Measurements from ENCODE around the gene YJEFN3.
A peak's percentile ranks its signal among the peaks of the same experiment; 100 is the strongest.

The YJEFN3 gene

GRCh38 chr19:19525611-19526380 is 2.9 kb upstream of the YJEFN3 start:
- Histone ChIP-seq H3K36me3 (ENCODE audit: control insufficient read depth, insufficient read depth, low read length) (peaks cover 11% of the 10 kb centered on the region), H3K9me3 (ENCODE audit: control insufficient read depth, insufficient read depth, low read length) (no peaks in the 10 kb centered on the region; the same call in 1 of the 2 replicates), H3K4me1 (ENCODE audit: control insufficient read depth, insufficient read depth, low read length) (0 out of 2 replicates have a peak, but pooled peaks cover 2% of the 10 kb centered on the region), H3K27me3 (ENCODE audit: control insufficient read depth, insufficient read depth, low read length) (no peaks in the 10 kb centered on the region), H3K4me3 (ENCODE audit: low read length) (no peak overlapping the region), H3K27ac (ENCODE audit: low read length) (no peak overlapping the region)
- DNase-seq (ENCODE audit: low read depth, low spot score) = no peak
- WGBS (ENCODE audit: insufficient coverage, insufficient read length) = no CpG with 5 or more reads among the region's 23 CpGs

- Histone ChIP-seq H3K27ac (ENCODE audit: low read length) (no peak overlapping the region), H3K27me3 (ENCODE audit: control insufficient read depth, insufficient read depth, low read length) (no peaks in the 10 kb centered on the region), H3K4me3 (ENCODE audit: low read length) (no peak overlapping the region), H3K4me1 (ENCODE audit: control insufficient read depth, insufficient read depth, low read length) (0 out of 2 replicates have a peak, but pooled peaks cover 2% of the 10 kb centered on the region), H3K9me3 (ENCODE audit: control insufficient read depth, insufficient read depth, low read length) (no peaks in the 10 kb centered on the region), H3K36me3 (ENCODE audit: control insufficient read depth, insufficient read depth, low read length) (peaks cover 11% of the 10 kb centered on the region)
- no CpG with 5 or more reads among the region's 28 CpGs for WGBS (ENCODE audit: insufficient coverage, insufficient read length)
- no peak for DNase-seq (ENCODE audit: low read depth, low spot score)
These were observed 1.9 kb upstream of the YJEFN3 start for GRCh38 chr19:19526581-19527370.

- H3K9me3 ChIP-seq (ENCODE audit: control insufficient read depth, insufficient read depth, low read length) = no peaks in the 10 kb centered on the region
- 0 out of 2 replicates have a peak, but pooled peaks cover 2% of the 10 kb centered on the region for H3K4me1 ChIP-seq (ENCODE audit: control insufficient read depth, insufficient read depth, low read length)
- no peaks in the 10 kb centered on the region for H3K27me3 ChIP-seq (ENCODE audit: control insufficient read depth, insufficient read depth, low read length)
- H3K36me3 ChIP-seq (ENCODE audit: control insufficient read depth, insufficient read depth, low read length) = peaks cover 11% of the 10 kb centered on the region
- DNase-seq (ENCODE audit: low read depth, low spot score) = no peak
- H3K4me3 ChIP-seq (ENCODE audit: low read length) = no peak overlapping the region
- H3K27ac ChIP-seq (ENCODE audit: low read length) = no peak overlapping the region
- no CpG with 5 or more reads among the region's 9 CpGs for WGBS (ENCODE audit: insufficient coverage, insufficient read length)
These were observed 1.4 kb upstream of the YJEFN3 start for GRCh38 chr19:19527371-19527656.

GRCh38 chr19:19527674-19528625 is 761 bp upstream of the YJEFN3 start:
- no peaks in the 10 kb centered on the region for H3K9me3 ChIP-seq (ENCODE audit: control insufficient read depth, insufficient read depth, low read length)
- H3K36me3 ChIP-seq (ENCODE audit: control insufficient read depth, insufficient read depth, low read length) = peaks cover 11% of the 10 kb centered on the region
- no peak overlapping the region for H3K27ac ChIP-seq (ENCODE audit: low read length)
- H3K4me3 ChIP-seq (ENCODE audit: low read length) = no peak overlapping the region
- peaks cover 4% of the 10 kb centered on the region; the same call in 1 of the 2 replicates for H3K4me1 ChIP-seq (ENCODE audit: control insufficient read depth, insufficient read depth, low read length)
- H3K27me3 ChIP-seq (ENCODE audit: control insufficient read depth, insufficient read depth, low read length) = no peaks in the 10 kb centered on the region
- WGBS (ENCODE audit: insufficient coverage, insufficient read length) = no CpG with 5 or more reads among the region's 27 CpGs
- DNase-seq (ENCODE audit: low read depth, low spot score) = no peak

- Histone ChIP-seq H3K36me3 (ENCODE audit: control insufficient read depth, insufficient read depth, low read length) (peaks cover 11% of the 10 kb centered on the region), H3K27ac (ENCODE audit: low read length) (no peak overlapping the region), H3K27me3 (ENCODE audit: control insufficient read depth, insufficient read depth, low read length) (no peaks in the 10 kb centered on the region), H3K4me3 (ENCODE audit: low read length) (no peak overlapping the region), H3K9me3 (ENCODE audit: control insufficient read depth, insufficient read depth, low read length) (no peaks in the 10 kb centered on the region), H3K4me1 (ENCODE audit: control insufficient read depth, insufficient read depth, low read length) (peaks cover 3% of the 10 kb centered on the region; the same call in 1 of the 2 replicates)
- no peak for DNase-seq (ENCODE audit: low read depth, low spot score)
- WGBS (ENCODE audit: insufficient coverage, insufficient read length) = no CpG with 5 or more reads among the region's 11 CpGs
These were observed 1.2 kb downstream of the YJEFN3 start for GRCh38 chr19:19529783-19530422.

- Histone ChIP-seq H3K4me1 (ENCODE audit: control insufficient read depth, insufficient read depth, low read length) (peaks cover 3% of the 10 kb centered on the region; the same call in 1 of the 2 replicates), H3K27ac (ENCODE audit: low read length) (no peak overlapping the region), H3K4me3 (ENCODE audit: low read length) (no peak overlapping the region), H3K36me3 (ENCODE audit: control insufficient read depth, insufficient read depth, low read length) (peaks cover 11% of the 10 kb centered on the region), H3K27me3 (ENCODE audit: control insufficient read depth, insufficient read depth, low read length) (no peaks in the 10 kb centered on the region), H3K9me3 (ENCODE audit: control insufficient read depth, insufficient read depth, low read length) (no peaks in the 10 kb centered on the region)
- WGBS (ENCODE audit: insufficient coverage, insufficient read length) = no CpG with 5 or more reads among the region's 9 CpGs
- DNase-seq (ENCODE audit: low read depth, low spot score) = no peak
These were observed 1.7 kb downstream of the YJEFN3 start for GRCh38 chr19:19530423-19530804.

GRCh38 chr19:19530889-19531288 is 2.2 kb downstream of the YJEFN3 start:
- H3K27me3 ChIP-seq (ENCODE audit: control insufficient read depth, insufficient read depth, low read length) = no peaks in the 10 kb centered on the region
- no peak for DNase-seq (ENCODE audit: low read depth, low spot score)
- no CpG with 5 or more reads among the region's 4 CpGs for WGBS (ENCODE audit: insufficient coverage, insufficient read length)
- peaks cover 9% of the 10 kb centered on the region for H3K36me3 ChIP-seq (ENCODE audit: control insufficient read depth, insufficient read depth, low read length)
- H3K4me3 ChIP-seq (ENCODE audit: low read length) = no peak overlapping the region
- peaks cover 3% of the 10 kb centered on the region; the same call in 1 of the 2 replicates for H3K4me1 ChIP-seq (ENCODE audit: control insufficient read depth, insufficient read depth, low read length)
- H3K9me3 ChIP-seq (ENCODE audit: control insufficient read depth, insufficient read depth, low read length) = no peaks in the 10 kb centered on the region
- H3K27ac ChIP-seq (ENCODE audit: low read length) = no peak overlapping the region

GRCh38 chr19:19531951-19532805 is 3.5 kb downstream of the YJEFN3 start:
- peak; percentile 77 for DNase-seq (ENCODE audit: low read depth, low spot score)
- no CpG with 5 or more reads among the region's 48 CpGs for WGBS (ENCODE audit: insufficient coverage, insufficient read length)
- Histone ChIP-seq H3K4me1 (ENCODE audit: control insufficient read depth, insufficient read depth, low read length) (peaks cover 3% of the 10 kb centered on the region; the same call in 1 of the 2 replicates), H3K4me3 (ENCODE audit: low read length) (no peak overlapping the region), H3K9me3 (ENCODE audit: control insufficient read depth, insufficient read depth, low read length) (no peaks in the 10 kb centered on the region), H3K36me3 (ENCODE audit: control insufficient read depth, insufficient read depth, low read length) (peaks cover 9% of the 10 kb centered on the region), H3K27ac (ENCODE audit: low read length) (no peak overlapping the region), H3K27me3 (ENCODE audit: control insufficient read depth, insufficient read depth, low read length) (no peaks in the 10 kb centered on the region)

Measured in iPS DF 6.9 (cell line).